Keratinocyte (primary cell): ENCODE results near the gene CEP152. TPM values are rescaled to one million over a fixed set of nuclear protein-coding genes. Genes with fewer than 3 reads are reported as not detected.

Experiments used
- DNase-seq: peaks from one replicate; pipeline ENCODE4 v3.0.0-alpha.2; 2011; ENCODE audit warnings: low read depth, missing footprints, low spot score
- FAIRE-seq: peaks from 2 replicates; lab custom pipeline; 2011; peaks lifted over from hg19 to GRCh38; lab: Jason Lieb, UNC
- H2AFZ ChIP-seq: 2 replicates; pipeline ENCODE4 v1.6.0; 2012; ENCODE audit warnings: low read length, control low read depth, inconsistent platforms; ENCODE audit not compliant: control insufficient read depth
- H3K27ac ChIP-seq: 2 replicates; pipeline ENCODE4 v1.5.1; 2011; ENCODE audit warnings: low read length; ENCODE audit not compliant: control insufficient read depth, insufficient read depth
- H3K27me3 ChIP-seq: 3 replicates; pipeline ENCODE4 v1.6.0; 2011; ENCODE audit warnings: low read length; ENCODE audit not compliant: control insufficient read depth, insufficient read depth; ENCODE audit errors: extremely low read depth
- H3K36me3 ChIP-seq, 2 experiments: 2 replicates in 1 of 2; 3 replicates in 1 of 2; pipeline ENCODE4 v1.5.1; 2011; ENCODE audit warnings: low read length in 2 of 2, mild to moderate bottlenecking in 1 of 2; ENCODE audit not compliant: control insufficient read depth in 2 of 2, insufficient read depth in 2 of 2; ENCODE audit errors: extremely low read depth in 1 of 2
- H3K4me1 ChIP-seq: 3 replicates; pipeline ENCODE4 v1.5.1; 2011; ENCODE audit warnings: low read length; ENCODE audit not compliant: control insufficient read depth, insufficient read depth; ENCODE audit errors: extremely low read depth
- H3K4me2 ChIP-seq: 3 replicates; pipeline ENCODE4 v1.6.0; 2011; ENCODE audit warnings: low read depth, low read length; ENCODE audit not compliant: control insufficient read depth, insufficient read depth; ENCODE audit errors: extremely low read depth
- H3K4me3 ChIP-seq, 3 experiments: fragments of 200-600 bp in 1 of 3; sonication (generic) in 1 of 3; 2 replicates in 2 of 3; 3 replicates in 1 of 3; pipeline ENCODE4 v1.5.1; 2011 to 2016; ENCODE audit warnings: low read length in 3 of 3, mild to moderate bottlenecking in 3 of 3, control low read depth in 2 of 3, inconsistent platforms in 1 of 3, low read depth in 1 of 3, mixed read lengths in 1 of 3, mixed run types in 1 of 3, moderate library complexity in 1 of 3; ENCODE audit not compliant: control insufficient read depth in 2 of 3, insufficient read depth in 2 of 3; ENCODE audit errors: extremely low read depth in 1 of 3
- H3K79me2 ChIP-seq: 2 replicates; pipeline ENCODE4 v1.6.0; 2012; ENCODE audit warnings: low read length; ENCODE audit not compliant: control insufficient read depth, insufficient read depth
- H3K9ac ChIP-seq: 3 replicates; pipeline ENCODE4 v1.6.0; 2011; ENCODE audit warnings: low read length; ENCODE audit not compliant: control insufficient read depth, insufficient read depth; ENCODE audit errors: extremely low read depth
- H3K9me1 ChIP-seq: 3 replicates; pipeline ENCODE4 v1.6.0; 2011; ENCODE audit warnings: low read length; ENCODE audit not compliant: control insufficient read depth, insufficient read depth; ENCODE audit errors: extremely low read depth
- H3K9me3 ChIP-seq: 2 replicates; pipeline ENCODE4 v1.5.1; 2012; ENCODE audit warnings: low read depth, low read length; ENCODE audit not compliant: control insufficient read depth
- H4K20me1 ChIP-seq: 3 replicates; pipeline ENCODE4 v1.6.0; 2011; ENCODE audit warnings: low read length; ENCODE audit not compliant: control insufficient read depth, insufficient read depth; ENCODE audit errors: extremely low read depth
- CTCF ChIP-seq, 3 experiments: IDR thresholded peaks in 1 of 3; conservative IDR thresholded peaks in 1 of 3; optimal IDR thresholded peaks in 1 of 3; 2 replicates in 2 of 3; 3 replicates in 1 of 3; pipeline versions ENCODE3 to v1.5.1; 2011; ENCODE audit warnings: low read length in 3 of 3, mild to moderate bottlenecking in 3 of 3, moderate library complexity in 2 of 3, control low read depth in 1 of 3, inconsistent platforms in 1 of 3; ENCODE audit not compliant: insufficient read depth in 2 of 3; ENCODE audit errors: extremely low read depth in 1 of 3
- EZH2 ChIP-seq: IDR thresholded peaks from one replicate; pipeline ENCODE4 v1.6.1; 2012; ENCODE audit warnings: inconsistent platforms, mild to moderate bottlenecking, low read length, moderate library complexity
- dilution Hi-C: fragments of 300-500 bp; cut with MboI; formaldehyde crosslinking; loops from one replicate; pipeline ENCODE4 v1.7.0; 2020; ENCODE audit warnings: low sequenced_read_pairs; ENCODE audit not compliant: extremely low pct_ligation_motif_present
- polyA plus RNA-seq, 5 experiments: library from polyadenylated mRNA; depleted of rRNA in 3 of 5; stranded (reverse) in 3 of 5; stranded (forward) in 1 of 5; unstranded in 1 of 5; fragments of >200 nt; gene quantifications; 1 replicate in 1 of 5; 2 replicates in 3 of 5; 3 replicates in 1 of 5; pipeline versions ENCODE4 v1.2.1 to v1.2.3, GENCODE V29; 2011 to 2012; ENCODE audit warnings: missing spikeins in 2 of 5, low read depth in 1 of 5, low replicate concordance in 1 of 5

CEP152 gene
- polyA plus RNA-seq, 1 donor (not counting 4 experiments of a cell fraction or from before 2014, with no cell fraction given), result 4.0 TPM

DNA sequence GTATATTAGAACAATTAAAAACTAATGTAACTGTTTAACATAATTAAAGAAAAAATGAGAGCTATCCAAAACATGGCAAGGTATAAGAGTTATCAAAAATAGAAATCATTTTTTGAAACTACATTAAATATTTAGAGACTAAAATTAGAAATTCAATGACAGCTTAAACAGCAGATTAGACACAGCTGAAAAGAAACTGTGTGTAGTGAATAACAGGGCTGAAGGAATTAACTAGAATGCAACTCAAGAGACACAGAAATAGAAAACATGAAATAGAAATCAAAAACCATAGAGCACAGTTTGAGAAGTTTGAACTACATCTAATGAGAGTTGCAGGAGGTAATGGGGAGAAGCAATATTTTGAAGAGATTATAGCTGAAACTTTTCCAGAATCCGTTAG lies 105.5 kb downstream of the CEP152 start:
- Histone ChIP-seq H3K4me3 (no peak overlapping the region), H3K27me3 (no peaks in the 10 kb centered on the region), H3K79me2 (no peaks in the 10 kb centered on the region), H3K36me3 (no peaks in the 10 kb centered on the region), H3K9me1 (no peaks in the 10 kb centered on the region), H3K27ac (no peak overlapping the region), H3K4me2 (no peak overlapping the region), H4K20me1 (no peaks in the 10 kb centered on the region), H3K4me1 (no peaks in the 10 kb centered on the region), H3K9ac (no peak overlapping the region), H3K9me3 (no peaks in the 10 kb centered on the region), H2AFZ (no peak overlapping the region)
- no peak for TF ChIP-seq EZH2
- no peak for TF ChIP-seq CTCF (optimal IDR thresholded peaks at IDR 0.05 in 1 of 3, IDR thresholded peaks at IDR 0.05 in 1 of 3, conservative IDR thresholded peaks at IDR 0.05 in 1 of 3; ENCODE audit: extremely low read depth in 1 of 3, insufficient read depth in 2 of 3, low read length in 3 of 3)
- DNase-seq (no peak), FAIRE-seq (no peak)
- dilution Hi-C loops, result no loop called here

DNA sequence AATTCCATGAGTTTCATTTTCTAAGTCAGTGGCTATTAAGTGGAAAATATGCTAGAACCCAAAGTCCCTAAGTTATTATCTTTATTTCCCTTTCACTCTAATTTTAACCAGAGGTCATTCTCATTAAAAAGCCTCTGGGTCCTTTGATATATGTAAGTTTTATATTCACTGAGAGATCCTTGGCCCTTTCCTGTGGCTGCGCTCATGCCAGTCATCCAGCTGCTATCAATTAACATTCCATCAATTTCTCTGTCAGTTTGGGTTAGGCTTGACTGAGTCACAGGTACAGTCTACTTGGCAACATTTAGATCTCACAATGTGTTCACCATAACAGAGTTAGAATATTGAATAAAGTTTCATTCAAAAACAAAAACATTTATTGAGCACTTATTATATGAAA lies 107.3 kb downstream of the CEP152 start:
- no peaks in the 10 kb centered on the region for H3K36me3 ChIP-seq
- H3K9me1 ChIP-seq, result no peaks in the 10 kb centered on the region
- H2AFZ ChIP-seq, result no peak overlapping the region
- no peaks in the 10 kb centered on the region for H3K27me3 ChIP-seq
- TF ChIP-seq EZH2 (no peak), CTCF (optimal IDR thresholded peaks at IDR 0.05 in 1 of 3, IDR thresholded peaks at IDR 0.05 in 1 of 3, conservative IDR thresholded peaks at IDR 0.05 in 1 of 3; ENCODE audit: extremely low read depth in 1 of 3, insufficient read depth in 2 of 3, low read length in 3 of 3) (no peak)
- DNase-seq (no peak), FAIRE-seq (peak; percentile 49)
- dilution Hi-C loops, result no loop called here
- H3K4me2 ChIP-seq, result no peak overlapping the region
- H3K9ac ChIP-seq, result no peak overlapping the region
- H3K27ac ChIP-seq, result no peak overlapping the region
- H3K4me3 ChIP-seq, result no peak overlapping the region
- H3K79me2 ChIP-seq, result no peaks in the 10 kb centered on the region
- no peaks in the 10 kb centered on the region for H3K4me1 ChIP-seq
- no peaks in the 10 kb centered on the region for H4K20me1 ChIP-seq
- no peaks in the 10 kb centered on the region for H3K9me3 ChIP-seq
